ENCODE results near the gene SNUPN. TPM values are rescaled to one million over a fixed set of nuclear protein-coding genes. Genes with fewer than 3 reads are reported as not detected.

Gene SNUPN
- total and polyA plus RNA-seq, 3 donors from 2014 or later: 37.0 to 97.5 (median 44.6) TPM

DNA sequence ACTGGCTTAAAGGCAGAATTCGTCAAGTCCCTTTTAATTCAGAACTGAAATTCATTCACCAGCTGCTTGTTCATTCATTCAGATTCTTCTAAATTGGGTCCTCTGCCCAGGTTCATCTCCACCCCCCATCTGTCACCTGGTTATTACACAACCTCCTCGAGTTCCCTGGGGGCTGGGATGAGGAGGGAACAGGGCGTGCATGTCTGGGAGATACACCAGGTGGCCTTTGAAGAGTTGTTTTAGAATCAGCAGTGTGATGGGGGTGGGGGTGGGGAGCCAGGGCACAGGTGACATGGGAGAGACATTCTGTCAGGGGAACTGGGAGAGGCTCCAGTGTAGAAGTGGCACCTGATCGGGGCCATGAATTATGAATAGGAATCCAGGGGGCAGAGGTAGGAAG, 30.4 kb upstream of the SNUPN start:
- intact Hi-C loops (cut with DNase I; ENCODE audit: low total_unique reads): no loop called here
- Histone ChIP-seq H3K27ac (no peak overlapping the region), H3K4me1 (peaks cover 50% of the 10 kb centered on the region), H3K9me3 (no peaks in the 10 kb centered on the region), H3K4me3 (no peak overlapping the region), H3K27me3 (no peaks in the 10 kb centered on the region), H3K36me3 (ENCODE audit: low read depth, missing control alignments) (no peaks in the 10 kb centered on the region)
- TF ChIP-seq, protein P1, sequence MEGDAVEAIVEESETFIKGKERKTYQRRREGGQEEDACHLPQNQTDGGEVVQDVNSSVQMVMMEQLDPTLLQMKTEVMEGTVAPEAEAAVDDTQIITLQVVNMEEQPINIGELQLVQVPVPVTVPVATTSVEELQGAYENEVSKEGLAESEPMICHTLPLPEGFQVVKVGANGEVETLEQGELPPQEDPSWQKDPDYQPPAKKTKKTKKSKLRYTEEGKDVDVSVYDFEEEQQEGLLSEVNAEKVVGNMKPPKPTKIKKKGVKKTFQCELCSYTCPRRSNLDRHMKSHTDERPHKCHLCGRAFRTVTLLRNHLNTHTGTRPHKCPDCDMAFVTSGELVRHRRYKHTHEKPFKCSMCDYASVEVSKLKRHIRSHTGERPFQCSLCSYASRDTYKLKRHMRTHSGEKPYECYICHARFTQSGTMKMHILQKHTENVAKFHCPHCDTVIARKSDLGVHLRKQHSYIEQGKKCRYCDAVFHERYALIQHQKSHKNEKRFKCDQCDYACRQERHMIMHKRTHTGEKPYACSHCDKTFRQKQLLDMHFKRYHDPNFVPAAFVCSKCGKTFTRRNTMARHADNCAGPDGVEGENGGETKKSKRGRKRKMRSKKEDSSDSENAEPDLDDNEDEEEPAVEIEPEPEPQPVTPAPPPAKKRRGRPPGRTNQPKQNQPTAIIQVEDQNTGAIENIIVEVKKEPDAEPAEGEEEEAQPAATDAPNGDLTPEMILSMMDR (IDR thresholded peaks at IDR 0.05): no peak
- no peak for TF ChIP-seq POLR2A (IDR thresholded peaks at IDR 0.05)
- DNase-seq: no peak
- 86 to 87% methylated on average over 4 of the region's 4 CpGs for WGBS, 2 donors

DNA sequence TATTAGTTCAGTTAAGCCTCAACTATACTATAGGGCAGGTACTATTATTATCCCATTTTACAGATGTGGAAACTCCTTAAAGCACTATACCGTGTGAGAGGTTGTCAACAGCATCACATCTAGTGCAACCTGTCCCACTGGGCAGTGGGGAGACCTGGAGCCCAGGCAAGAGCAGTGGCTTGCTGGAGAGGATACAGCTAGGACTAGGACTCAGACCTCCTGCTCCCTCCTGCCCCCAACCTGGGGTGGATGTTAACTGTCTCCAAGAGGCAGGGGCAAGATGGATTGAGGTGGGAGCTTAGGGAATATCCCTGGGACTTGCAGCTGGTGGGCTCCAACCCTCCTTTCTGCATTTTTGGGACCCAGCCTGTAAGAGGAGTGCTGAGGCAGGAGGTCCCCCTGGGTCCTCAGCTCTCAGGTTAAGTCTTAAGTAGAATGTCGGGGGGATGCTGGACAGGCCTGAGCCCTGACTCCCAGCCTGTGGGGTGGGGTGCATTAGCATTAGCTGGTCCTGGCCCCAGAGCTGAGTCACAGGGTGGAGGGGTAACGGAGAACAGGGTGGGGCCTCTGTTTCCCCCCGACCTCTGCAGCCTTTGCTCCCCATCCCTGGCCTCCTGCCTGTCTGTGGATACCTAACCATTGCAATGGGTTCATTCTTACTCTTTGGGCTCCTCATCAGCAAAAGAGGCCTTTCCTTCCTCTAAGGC, 28.8 kb upstream of the SNUPN start:
- H3K36me3 ChIP-seq (ENCODE audit: low read depth, missing control alignments): no peaks in the 10 kb centered on the region
- H3K4me3 ChIP-seq: no peak overlapping the region
- H3K27ac ChIP-seq: no peak overlapping the region
- no peak for DNase-seq
- peaks cover 36% of the 10 kb centered on the region for H3K4me1 ChIP-seq
- WGBS, 2 donors: 65 to 83% methylated on average over 4 of the region's 4 CpGs
- intact Hi-C loops (cut with DNase I; ENCODE audit: low total_unique reads): no loop called here
- no peak for TF ChIP-seq POLR2A (IDR thresholded peaks at IDR 0.05)
- TF ChIP-seq, protein P1 (IDR thresholded peaks at IDR 0.05): no peak
- H3K27me3 ChIP-seq: no peaks in the 10 kb centered on the region
- H3K9me3 ChIP-seq: no peaks in the 10 kb centered on the region

DNA sequence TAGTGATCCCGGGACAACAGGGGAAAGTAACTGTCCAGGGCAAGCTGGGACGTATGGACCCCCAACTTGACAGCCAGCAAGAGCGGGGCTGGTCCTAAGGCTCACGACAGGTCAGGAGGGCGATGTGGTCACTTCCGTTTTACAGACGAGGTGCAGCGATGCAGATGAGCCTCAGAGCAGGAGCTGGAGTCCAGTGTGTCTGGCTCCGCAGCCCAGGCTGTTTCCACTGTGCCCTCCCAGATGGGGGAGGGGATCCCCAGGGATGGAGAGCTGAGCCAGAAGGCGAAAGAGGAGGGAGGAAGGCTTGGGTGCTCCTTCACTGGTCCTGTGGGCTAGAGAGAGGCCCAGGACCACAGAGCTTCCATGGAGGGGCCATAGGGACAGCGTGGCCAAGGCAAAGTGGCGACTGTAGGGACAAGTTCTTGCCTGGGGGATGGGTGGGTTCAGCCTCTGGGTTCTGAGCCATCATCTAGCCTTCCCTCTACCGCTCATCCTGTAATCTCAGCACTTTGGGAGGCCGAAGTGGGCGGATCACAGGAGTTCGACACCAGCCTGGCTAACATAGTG, 27.9 kb upstream of the SNUPN start:
- intact Hi-C loops (cut with DNase I; ENCODE audit: low total_unique reads): no loop called here
- DNase-seq: no peak
- H3K9me3 ChIP-seq: no peaks in the 10 kb centered on the region
- no peak overlapping the region for H3K4me3 ChIP-seq
- no peaks in the 10 kb centered on the region for H3K36me3 ChIP-seq (ENCODE audit: low read depth, missing control alignments)
- no peak overlapping the region for H3K27ac ChIP-seq
- WGBS, 2 donors: 72 to 75% methylated on average over 16 of the region's 16 CpGs
- H3K27me3 ChIP-seq: no peaks in the 10 kb centered on the region
- H3K4me1 ChIP-seq: peaks cover 40% of the 10 kb centered on the region
- TF ChIP-seq, protein P1 (IDR thresholded peaks at IDR 0.05): no peak
- no peak for TF ChIP-seq POLR2A (IDR thresholded peaks at IDR 0.05)

DNA sequence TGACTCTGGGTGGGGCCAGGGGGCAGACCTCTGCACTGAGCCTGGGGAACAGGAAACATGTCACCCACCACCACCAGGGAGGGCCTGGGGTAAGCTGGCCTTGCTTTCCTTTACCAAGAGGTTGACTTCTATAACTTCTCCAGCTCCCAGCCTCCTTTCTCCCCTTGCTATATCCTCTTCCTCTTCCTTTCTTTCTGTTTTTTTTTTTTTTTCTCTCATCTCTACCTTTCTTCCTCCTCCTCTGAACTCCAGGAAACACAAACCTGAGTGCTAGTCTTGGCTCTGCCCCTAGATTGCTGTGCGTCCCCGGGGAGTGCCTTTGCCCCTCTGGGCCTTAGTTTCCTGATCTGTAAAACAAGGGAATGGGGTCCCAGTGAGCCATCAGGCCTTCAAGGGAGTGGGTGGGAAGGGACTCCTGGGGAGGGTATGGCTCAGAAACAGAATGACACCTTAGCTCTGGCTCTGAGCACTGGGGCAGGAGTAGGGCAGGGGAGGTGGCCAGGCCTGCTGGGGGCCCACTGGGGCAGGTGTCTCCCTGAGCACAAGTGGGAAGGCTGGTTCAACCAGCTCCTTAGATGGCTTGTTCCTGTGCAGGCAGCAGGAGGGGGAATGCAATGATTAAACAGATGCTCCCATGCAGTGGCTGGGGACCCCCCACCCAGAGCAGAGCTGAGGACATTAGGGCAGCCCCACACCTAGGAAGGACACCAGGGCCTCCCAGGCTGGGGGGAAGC, 26.5 kb upstream of the SNUPN start:
- TF ChIP-seq, protein P1 (IDR thresholded peaks at IDR 0.05): no peak
- TF ChIP-seq POLR2A (IDR thresholded peaks at IDR 0.05): no peak
- H3K27ac ChIP-seq: no peak overlapping the region
- DNase-seq: no peak
- no peaks in the 10 kb centered on the region for H3K27me3 ChIP-seq
- WGBS, 2 donors: 60 to 71% methylated on average over 2 of the region's 2 CpGs
- H3K9me3 ChIP-seq: no peaks in the 10 kb centered on the region
- intact Hi-C loops (cut with DNase I; ENCODE audit: low total_unique reads): no loop called here
- no peaks in the 10 kb centered on the region for H3K36me3 ChIP-seq (ENCODE audit: low read depth, missing control alignments)
- H3K4me3 ChIP-seq: no peak overlapping the region
- H3K4me1 ChIP-seq: peaks cover 40% of the 10 kb centered on the region

Data from testis (tissue), 3 donors.